IMR-90 (cell line): ENCODE results near the gene ACER1. TPM values are rescaled to one million over a fixed set of nuclear protein-coding genes. Genes with fewer than 3 reads are reported as not detected.
A peak's percentile ranks its signal among the peaks of the same experiment; 100 is the strongest.

ENCODE experiments used
- ATAC-seq: fragments of 200-7000 bp; cut with Tn5 transposase; 2 replicates; pipeline ENCODE4 v1.9.1; 2020; ENCODE audit warnings: low read depth, mild to moderate bottlenecking, moderate library complexity
- BruUV-seq: library from RNA; stranded (reverse); fragments of 400-500 nt; replicated peaks from 2 replicates; lab custom pipeline; 2021; lab: Mats Ljungman, UMichigan
- CTCF ChIA-PET: fragments of 300-600 bp; formaldehyde crosslinking; extraction: SDS; loops from one replicate; lab custom pipeline; 2021; ENCODE audit warnings: antibody characterized with exemption; lab: Yijun Ruan, JAX
- POLR2A ChIA-PET: fragments of 300-600 bp; sonication (Branson Sonifier 250); formaldehyde crosslinking; loops from one replicate; lab custom pipeline; 2022; ENCODE audit warnings: antibody characterized with exemption; ENCODE audit not compliant: unreplicated experiment; lab: Charles Lee
- DNase-seq: peaks from one replicate; pipeline ENCODE4 v3.0.0; 2013
- H2AFZ ChIP-seq: replicated peaks from 2 replicates; pipeline ENCODE3; 2013; ENCODE audit warnings: low read length, mild to moderate bottlenecking; ENCODE audit not compliant: poor library complexity
- H2AK5ac ChIP-seq: 2 replicates; pipeline ENCODE4 v1.6.1; 2013; ENCODE audit warnings: low read depth, low read length, inconsistent platforms
- H2AK9ac ChIP-seq: replicated peaks from 2 replicates; pipeline ENCODE3; 2013; ENCODE audit warnings: mild to moderate bottlenecking, low read depth, low read length, moderate library complexity; ENCODE audit not compliant: poor library complexity
- H2BK120ac ChIP-seq: 2 replicates; pipeline ENCODE4 v1.6.1; 2013; ENCODE audit warnings: low read depth, low read length, inconsistent platforms
- H2BK15ac ChIP-seq: 3 replicates; pipeline ENCODE4 v1.6.1; 2013; ENCODE audit warnings: low read depth, low read length, inconsistent platforms
- H2BK20ac ChIP-seq: 2 replicates; pipeline ENCODE4 v1.6.1; 2013; ENCODE audit warnings: low read depth, mild to moderate bottlenecking, inconsistent platforms, low read length, moderate library complexity
- H2BK5ac ChIP-seq: 2 replicates; pipeline ENCODE4 v1.6.1; 2013; ENCODE audit warnings: mild to moderate bottlenecking, low read depth, low read length, inconsistent platforms; ENCODE audit not compliant: poor library complexity, severe bottlenecking
- H3K14ac ChIP-seq: replicated peaks from 2 replicates; pipeline ENCODE4 v1.6.1; 2013; ENCODE audit warnings: low read depth, low read length, inconsistent platforms
- H3K18ac ChIP-seq: 2 replicates; pipeline ENCODE4 v1.6.1; 2013; ENCODE audit warnings: low read depth, low read length, control low read depth
- H3K23ac ChIP-seq: 2 replicates; pipeline ENCODE4 v1.6.1; 2013; ENCODE audit warnings: low read depth, low read length, inconsistent platforms
- H3K27ac ChIP-seq: 2 replicates; pipeline ENCODE4 v1.5.1; 2013; ENCODE audit warnings: mild to moderate bottlenecking, control low read depth, low read length; ENCODE audit not compliant: insufficient read depth
- H3K27me3 ChIP-seq: 2 replicates; pipeline ENCODE4 v1.6.1; 2013; ENCODE audit warnings: low read length; ENCODE audit not compliant: control insufficient read depth, insufficient read depth
- H3K36me3 ChIP-seq: 2 replicates; pipeline ENCODE4 v1.6.1; 2013; ENCODE audit warnings: low read length, mixed read lengths; ENCODE audit not compliant: control insufficient read depth, insufficient read depth
- H3K4ac ChIP-seq: 2 replicates; pipeline ENCODE4 v1.6.1; 2013; ENCODE audit warnings: low read depth, low read length, inconsistent platforms
- H3K4me1 ChIP-seq: 2 replicates; pipeline ENCODE4 v1.6.1; 2013; ENCODE audit warnings: low read length, mixed read lengths; ENCODE audit not compliant: control insufficient read depth, insufficient read depth
- H3K4me2 ChIP-seq: 2 replicates; pipeline ENCODE4 v1.6.1; 2013; ENCODE audit warnings: low read depth, mild to moderate bottlenecking, control low read depth, low read length, moderate library complexity
- H3K4me3 ChIP-seq: 2 replicates; pipeline ENCODE4 v1.5.1; 2013; ENCODE audit warnings: low read depth, mild to moderate bottlenecking, control low read depth, low read length, moderate library complexity; ENCODE audit not compliant: insufficient read depth
- H3K56ac ChIP-seq: 2 replicates; pipeline ENCODE4 v1.6.1; 2013; ENCODE audit warnings: low read length, inconsistent platforms; ENCODE audit not compliant: insufficient read depth; ENCODE audit errors: extremely low read depth
- H3K79me1 ChIP-seq, 2 experiments: 2 replicates each; pipeline ENCODE4 v1.6.1; 2013; ENCODE audit warnings: low read length in 2 of 2, inconsistent platforms in 1 of 2, low read depth in 1 of 2
- H3K9ac ChIP-seq: 2 replicates; pipeline ENCODE4 v1.6.1; 2013; ENCODE audit warnings: low read depth, low read length, control low read depth
- H3K9me1 ChIP-seq: 2 replicates; pipeline ENCODE4 v1.6.1; 2013; ENCODE audit warnings: low read length, inconsistent platforms; ENCODE audit not compliant: insufficient read depth
- H3K9me3 ChIP-seq: 2 replicates; pipeline ENCODE4 v1.6.1; 2013; ENCODE audit warnings: low read length; ENCODE audit not compliant: control insufficient read depth, insufficient read depth
- H4K20me1 ChIP-seq: 2 replicates; pipeline ENCODE4 v1.6.1; 2013; ENCODE audit warnings: low read length, inconsistent platforms; ENCODE audit not compliant: insufficient read depth
- H4K5ac ChIP-seq: 2 replicates; pipeline ENCODE4 v1.6.1; 2013; ENCODE audit warnings: mild to moderate bottlenecking, low read depth, low read length, control low read depth
- H4K8ac ChIP-seq, 2 experiments: 2 replicates each; pipeline ENCODE4 v1.6.1; 2013; ENCODE audit warnings: low read depth in 2 of 2, low read length in 2 of 2, control low read depth in 1 of 2, inconsistent platforms in 1 of 2
- H4K91ac ChIP-seq: 2 replicates; pipeline ENCODE4 v1.6.1; 2013; ENCODE audit warnings: low read depth, low read length, inconsistent platforms; ENCODE audit not compliant: insufficient read depth
- BHLHE40 ChIP-seq: fragments of 150-350 bp; IDR thresholded peaks from 2 replicates; pipeline ENCODE4 v1.6.1; 2016; ENCODE audit warnings: mild to moderate bottlenecking, low read depth, low read length
- CEBPB ChIP-seq: IDR thresholded peaks from 2 replicates; pipeline ENCODE4 v1.6.1; 2012; ENCODE audit warnings: low read depth, low read length, improper control_type of control experiment
- FOS ChIP-seq: fragments of 150-350 bp; IDR thresholded peaks from 2 replicates; pipeline ENCODE4 v1.6.1; 2016; ENCODE audit warnings: low read depth, low read length
- MAFK ChIP-seq: IDR thresholded peaks from 2 replicates; pipeline ENCODE4 v1.6.1; 2012; ENCODE audit warnings: low read depth, low read length, improper control_type of control experiment
- MAZ ChIP-seq: IDR thresholded peaks from 2 replicates; pipeline ENCODE4 v1.6.1; 2012; ENCODE audit warnings: low read depth, mild to moderate bottlenecking, low read length, improper control_type of control experiment, moderate library complexity, borderline replicate concordance
- MXI1 ChIP-seq: IDR thresholded peaks from 2 replicates; pipeline ENCODE4 v1.6.1; 2012; ENCODE audit warnings: low read depth, mild to moderate bottlenecking, low read length, moderate library complexity, borderline replicate concordance
- NFE2L2 ChIP-seq: fragments of 150-350 bp; IDR thresholded peaks from 2 replicates; pipeline ENCODE4 v1.6.1; 2016; ENCODE audit warnings: low read depth, mild to moderate bottlenecking, low read length
- POLR2A ChIP-seq: IDR thresholded peaks from 2 replicates; pipeline ENCODE4 v1.6.1; 2012; ENCODE audit warnings: mild to moderate bottlenecking, low read depth, low read length
- RAD21 ChIP-seq: IDR thresholded peaks from 2 replicates; pipeline ENCODE4 v1.6.1; 2012; ENCODE audit warnings: low read length, improper control_type of control experiment
- RCOR1 ChIP-seq: IDR thresholded peaks from 2 replicates; pipeline ENCODE4 v1.6.1; 2012; ENCODE audit warnings: mild to moderate bottlenecking, low read length, improper control_type of control experiment; ENCODE audit not compliant: insufficient replicate concordance
- RFX5 ChIP-seq: IDR thresholded peaks from 2 replicates; pipeline ENCODE4 v1.8.0; 2012; ENCODE audit warnings: low read depth, mild to moderate bottlenecking, low read length, moderate library complexity
- SMC3 ChIP-seq: fragments of 150-350 bp; IDR thresholded peaks from 2 replicates; pipeline ENCODE4 v1.6.1; 2016; ENCODE audit warnings: low read depth, mild to moderate bottlenecking, antibody characterized with exemption, low read length, moderate library complexity
- WGBS, 2 experiments: methylation state at CpG; one replicate each; pipeline versions ENCODE4 v1.1.5 to v1.1.7; 2013; ENCODE audit warnings: missing lambda C conversion rate in 2 of 2; ENCODE audit not compliant: insufficient read length in 1 of 2; ENCODE audit errors: extremely low coverage in 2 of 2; 5-methylcytosine and 5-hydroxymethylcytosine counted together
- dilution Hi-C: fragments of 300-500 bp; cut with HindIII; formaldehyde crosslinking; loops from one replicate; pipeline ENCODE4 v1.14.3; 2018; ENCODE audit warnings: low sequenced_read_pairs; ENCODE audit not compliant: unreplicated experiment
- in situ Hi-C: fragments of 300-500 bp; cut with MboI; formaldehyde crosslinking; loops from 3 replicates; pipeline ENCODE4 v1.14.3; 2019; ENCODE audit warnings: low sequenced_read_pairs, inconsistent platforms, mixed read lengths
- intact Hi-C: fragments of 100-400 bp; cut with micrococcal nuclease; formaldehyde crosslinking; loops from 2 replicates; pipeline ENCODE4 v1.10.0; 2022
- polyA plus RNA-seq, 3 experiments: library from polyadenylated mRNA; depleted of rRNA; stranded (reverse); fragments of >200 nt; gene quantifications; 2 replicates each; pipeline ENCODE4 v1.2.3, GENCODE V29; 2012; ENCODE audit warnings: low replicate concordance in 1 of 3
- total RNA-seq: library from RNA; depleted of rRNA; stranded (reverse); fragments of >200 nt; gene quantifications from 2 replicates; pipeline ENCODE4 v1.2.3, GENCODE V29; 2012
- TF ChIP-seq, protein P1 (sequence below): fragments of 150-350 bp; IDR thresholded peaks from 2 replicates; pipeline ENCODE4 v1.6.1; 2017; ENCODE audit warnings: mild to moderate bottlenecking, antibody characterized with exemption, low read length, low read depth

Gene ACER1
- total and polyA plus RNA-seq, 2 of the 4 experiments (the other 2 are of a cell fraction), result not detected

DNA sequence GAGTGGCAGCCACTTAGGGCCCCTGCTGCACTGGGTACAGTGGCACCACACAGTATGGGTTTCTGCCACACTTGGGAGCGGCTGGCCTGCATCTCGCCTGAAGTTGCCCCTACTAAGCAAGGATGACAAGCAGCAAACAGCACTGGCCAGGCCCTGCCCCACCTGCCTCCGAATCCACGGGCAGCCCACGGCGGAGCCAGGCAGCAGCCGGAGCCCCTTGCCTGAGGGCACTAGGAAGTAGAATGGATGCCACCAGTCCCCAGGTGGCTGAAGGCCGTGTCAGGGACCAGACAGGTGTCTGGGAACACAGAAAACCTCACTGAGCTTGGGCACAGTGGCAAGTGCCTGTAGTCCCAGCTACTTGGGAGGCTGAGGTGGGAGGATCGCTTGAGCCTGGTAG lies 73.0 kb downstream of the ACER1 start:
- no TSS peak for BruUV-seq
- no peak for ATAC-seq
- in situ Hi-C loops, result no loop called here

More for the DNA sequence above, 73.0 kb downstream of the ACER1 start:
- 100% methylated on average over 5 of the region's 9 CpGs; no CpG with 5 or more reads in 1 of the 2 experiments for WGBS, 2 experiments
- no peak overlapping the region for H2AK9ac ChIP-seq
- H3K27me3 ChIP-seq, result no peaks in the 10 kb centered on the region
- intact Hi-C loops (no loop called here), dilution Hi-C loops (no loop called here)
- no peak overlapping the region for H4K8ac ChIP-seq
- ChIA-PET CTCF (no interaction called here), POLR2A (no interaction called here)
- peaks cover 36 to 87% of the 10 kb centered on the region in 2 experiments for H3K79me1 ChIP-seq
- no peak overlapping the region for H4K5ac ChIP-seq
- no peak for DNase-seq
- peaks cover 63% of the 10 kb centered on the region for H4K20me1 ChIP-seq
- H3K9me1 ChIP-seq, result peaks cover 17% of the 10 kb centered on the region
- no peak overlapping the region for H2BK15ac ChIP-seq
- H3K4me2 ChIP-seq, result no peak overlapping the region
- no peak overlapping the region for H3K56ac ChIP-seq
- no peak overlapping the region for H3K23ac ChIP-seq
- peaks cover 48% of the 10 kb centered on the region for H3K36me3 ChIP-seq
- no peak for TF ChIP-seq RCOR1
- TF ChIP-seq SMC3, result no peak
- no peak for TF ChIP-seq POLR2A
- TF ChIP-seq RFX5, result no peak
- TF ChIP-seq MAFK, result no peak
- TF ChIP-seq MAZ, result no peak
- no peak for TF ChIP-seq RAD21
- TF ChIP-seq NFE2L2, result no peak
- TF ChIP-seq FOS, result no peak
- no peak for TF ChIP-seq CEBPB
- TF ChIP-seq, protein P1, sequence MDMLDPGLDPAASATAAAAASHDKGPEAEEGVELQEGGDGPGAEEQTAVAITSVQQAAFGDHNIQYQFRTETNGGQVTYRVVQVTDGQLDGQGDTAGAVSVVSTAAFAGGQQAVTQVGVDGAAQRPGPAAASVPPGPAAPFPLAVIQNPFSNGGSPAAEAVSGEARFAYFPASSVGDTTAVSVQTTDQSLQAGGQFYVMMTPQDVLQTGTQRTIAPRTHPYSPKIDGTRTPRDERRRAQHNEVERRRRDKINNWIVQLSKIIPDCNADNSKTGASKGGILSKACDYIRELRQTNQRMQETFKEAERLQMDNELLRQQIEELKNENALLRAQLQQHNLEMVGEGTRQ, result no peak
- TF ChIP-seq MXI1, result no peak
- TF ChIP-seq BHLHE40, result no peak
- H4K91ac ChIP-seq, result no peak overlapping the region
- H2BK120ac ChIP-seq, result no peak overlapping the region
- H3K27ac ChIP-seq, result no peak overlapping the region
- peaks cover 22% of the 10 kb centered on the region for H3K4me1 ChIP-seq
- peak overlapping the region; percentile 2 for H2AFZ ChIP-seq
- H3K14ac ChIP-seq, result no peak overlapping the region
- no peak overlapping the region for H2BK5ac ChIP-seq
- no peak overlapping the region for H3K9ac ChIP-seq
- no peak overlapping the region for H2AK5ac ChIP-seq
- H3K9me3 ChIP-seq, result no peaks in the 10 kb centered on the region
- no peak overlapping the region for H3K4me3 ChIP-seq
- no peak overlapping the region for H3K4ac ChIP-seq
- H2BK20ac ChIP-seq, result no peak overlapping the region
- H3K18ac ChIP-seq, result no peak overlapping the region
